PC-9 (cell line): Measurements from ENCODE around the gene MYO18A.

Experiments
- CTCF ChIP-seq: fragments of 200-600 bp; sonication (generic); conservative IDR thresholded peaks from 2 replicates; pipeline ENCODE4 v1.6.1; 2017; ENCODE audit warnings: mixed run types, antibody characterized with exemption, mild to moderate bottlenecking, moderate library complexity
- EZH2 ChIP-seq: fragments of 200-600 bp; sonication (generic); IDR thresholded peaks from 2 replicates; pipeline ENCODE4 v1.8.0; 2017; ENCODE audit warnings: antibody characterized with exemption, low read depth

- TF ChIP-seq CTCF (no peak), EZH2 (no peak)
These were observed 73.1 kb downstream of the MYO18A start for GRCh38 chr17:29107084-29107483.
